HG02763 (cell line): ENCODE results near the gene RNU11.
"Not testable (repeated sequence)": the region's sequence is repeated elsewhere in the genome, so short reads cannot be mapped to it uniquely, and the experiment has no call there.

Experiments used
- ATAC-seq: cut with Tn5 transposase; IDR thresholded peaks from one replicate; pipeline ENCODE4 v1.9.1; 2021; ENCODE audit warnings: mild to moderate bottlenecking, moderate library complexity; ENCODE audit not compliant: unreplicated experiment

Gene RNU11

DNA sequence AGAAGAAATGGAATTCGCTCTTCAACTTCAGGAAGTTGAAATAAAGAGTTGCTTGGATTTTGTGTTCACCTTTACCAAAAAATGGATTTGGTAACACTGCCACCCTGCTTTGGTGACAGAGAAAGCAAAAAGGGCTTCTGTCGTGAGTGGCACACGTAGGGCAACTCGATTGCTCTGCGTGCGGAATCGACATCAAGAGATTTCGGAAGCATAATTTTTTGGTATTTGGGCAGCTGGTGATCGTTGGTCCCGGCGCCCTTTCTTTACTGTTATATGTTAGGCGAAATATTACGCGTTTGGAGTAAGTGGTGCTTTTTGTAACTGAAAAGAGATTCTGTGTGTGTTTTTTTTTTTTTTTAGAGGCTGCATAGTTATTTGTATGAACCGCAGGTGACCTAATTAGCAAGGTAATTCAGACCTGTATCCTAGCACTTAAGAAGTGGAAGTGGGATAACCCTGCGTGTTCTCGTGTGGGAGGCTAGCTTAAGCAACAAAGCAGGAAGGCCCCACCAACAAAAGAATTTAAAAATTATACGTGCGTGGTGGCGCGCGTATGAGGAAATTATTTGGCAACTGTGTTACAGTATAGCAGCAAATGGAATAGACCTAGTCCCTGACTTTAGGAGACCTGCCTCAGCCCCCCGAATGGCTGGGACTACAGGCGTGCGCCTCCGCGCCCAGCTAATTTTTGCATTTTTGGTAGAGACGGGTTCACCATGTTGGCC is at the start of gene RNU11:
Gene RNU11 (plus strand): TSS at position 127 of the 725 bp plus-strand sequence.
- peak; percentile 65 for ATAC-seq

DNA sequence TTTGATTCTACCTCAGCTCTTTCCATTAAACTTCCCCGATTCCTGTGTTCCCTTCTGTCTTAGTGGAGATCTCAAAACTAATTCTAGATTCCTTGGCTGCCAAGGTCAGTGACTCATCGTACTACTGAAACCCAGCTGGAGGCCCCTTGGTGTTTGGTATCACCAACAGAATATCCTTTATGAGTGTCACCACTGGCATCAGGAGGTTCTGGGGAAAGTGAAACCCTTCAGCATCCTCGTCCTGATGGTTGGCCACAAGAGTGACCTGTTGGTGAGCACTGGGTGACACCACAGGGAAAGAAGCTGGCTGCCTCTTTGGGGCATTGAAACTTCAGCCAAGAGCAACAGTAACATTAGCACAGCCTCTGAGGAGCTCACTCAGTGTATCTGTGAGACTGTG is 46.7 kb upstream of the RNU11 start:
- no peak for ATAC-seq

DNA sequence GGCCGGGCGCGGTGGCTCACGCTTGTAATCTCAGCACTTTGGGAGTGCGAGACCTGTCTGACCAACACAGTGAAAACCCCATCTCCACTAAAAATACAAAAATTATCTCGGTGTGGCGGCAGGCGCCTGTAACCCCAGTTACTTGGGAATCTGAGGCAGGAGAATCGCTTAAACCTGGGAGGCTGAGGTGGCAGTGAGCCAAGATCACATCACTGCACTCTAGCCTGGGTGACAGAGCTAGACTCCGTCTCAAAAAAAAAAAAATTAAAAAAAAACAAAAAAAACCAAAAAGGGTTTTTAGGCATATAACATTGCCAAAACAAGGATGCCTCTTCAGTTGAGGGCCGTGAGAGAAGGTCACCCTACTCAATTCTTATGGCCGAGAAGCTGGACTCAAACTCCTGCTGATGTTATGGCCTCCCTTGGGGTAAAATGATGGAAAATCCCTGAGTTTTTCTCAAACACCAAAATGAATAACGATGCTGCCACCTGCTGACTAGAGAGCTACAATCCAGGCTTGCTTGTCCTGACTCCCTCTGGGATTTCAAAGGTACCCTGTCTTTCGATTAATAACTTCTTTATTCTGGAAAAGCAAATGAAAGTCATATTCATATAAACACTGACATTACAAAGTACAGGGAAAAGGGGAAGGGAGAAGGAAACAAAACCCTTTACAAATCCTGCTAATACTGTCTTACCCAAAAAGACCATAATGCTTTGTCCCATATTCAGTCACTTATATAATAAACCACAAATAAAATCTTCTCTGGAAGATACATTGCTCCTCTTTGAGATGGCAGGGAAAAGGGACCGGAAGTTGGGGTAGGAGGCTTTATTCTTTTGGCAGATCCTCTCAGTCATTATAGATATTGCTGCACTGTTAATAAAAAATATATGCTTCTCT is 45.6 kb upstream of the RNU11 start:
- no peak for ATAC-seq

DNA sequence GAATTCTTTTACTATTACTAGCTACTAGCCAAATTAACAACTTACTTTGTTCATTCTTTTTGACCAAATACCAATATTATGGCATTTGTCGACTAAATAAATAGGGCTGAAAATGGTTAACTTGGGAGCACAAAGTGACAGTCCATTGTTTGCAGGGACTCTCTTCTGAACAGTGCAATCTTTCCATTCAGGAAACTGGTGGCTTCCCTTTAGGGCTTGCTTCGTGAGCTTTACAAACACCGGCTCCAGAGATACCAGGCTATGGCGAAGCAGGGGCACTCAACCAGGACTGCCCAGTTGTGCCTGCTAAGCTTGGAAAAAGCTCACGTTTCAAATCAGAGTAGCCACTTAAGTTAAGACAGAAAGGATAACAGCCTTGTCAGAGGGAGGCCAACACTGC is 44.0 kb upstream of the RNU11 start:
- ATAC-seq, result no peak

DNA sequence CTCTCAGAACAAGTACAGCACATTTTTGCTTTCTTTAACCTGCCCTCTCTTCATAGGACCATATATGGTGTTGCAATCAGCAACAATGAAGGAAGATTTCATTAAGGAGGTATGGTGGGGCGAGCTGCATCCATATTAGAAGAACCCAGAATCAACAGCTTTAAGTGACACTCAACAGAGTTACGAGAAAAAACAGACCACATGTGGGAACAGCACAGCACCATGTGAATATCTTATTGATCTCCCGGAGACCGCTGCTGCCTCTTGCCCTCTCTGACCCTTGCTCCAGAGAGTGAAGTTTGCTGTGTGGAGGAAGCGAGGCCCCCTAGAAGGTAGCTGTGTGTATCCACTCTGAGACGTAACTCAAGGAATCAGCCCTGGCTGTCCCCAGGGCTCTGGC is 43.4 kb upstream of the RNU11 start:
- no peak for ATAC-seq

DNA sequence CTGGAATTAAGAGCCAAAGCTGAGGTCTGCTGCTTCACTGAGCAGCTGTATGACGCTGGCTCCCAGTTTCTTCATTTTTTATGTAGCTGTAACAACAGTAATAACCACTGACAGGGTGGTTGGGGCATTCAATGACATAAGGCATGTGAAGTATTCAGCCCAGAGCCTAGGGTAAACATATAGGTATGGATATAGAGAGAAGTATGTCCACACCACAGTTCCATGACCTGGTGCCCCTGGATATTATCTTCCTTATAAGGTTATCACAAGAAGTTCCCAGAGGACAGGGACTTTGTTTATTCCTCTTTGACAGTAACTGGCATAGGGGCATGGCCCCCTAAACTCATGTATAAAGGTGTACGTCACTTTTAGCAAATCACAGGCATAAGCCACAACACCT is 41.6 kb upstream of the RNU11 start:
- ATAC-seq, result no peak

DNA sequence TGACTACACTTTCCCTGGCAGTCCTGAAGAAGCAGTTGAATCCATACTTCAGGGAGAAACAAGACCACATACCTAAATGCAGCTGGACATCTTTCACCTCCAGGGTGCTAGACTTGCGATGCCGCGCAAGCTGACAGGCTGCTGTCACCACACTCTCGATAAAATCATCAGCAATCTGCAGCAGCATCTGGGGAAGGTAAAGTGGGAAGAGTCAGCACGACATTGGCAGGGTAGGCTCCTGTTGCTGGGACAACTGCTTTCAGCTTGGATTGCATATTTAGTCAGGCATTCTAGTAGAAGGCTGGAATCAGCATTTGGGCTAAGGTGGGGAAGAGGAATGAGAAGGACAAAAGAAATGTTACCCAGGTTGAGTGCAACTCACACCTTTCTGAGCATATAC is 35.2 kb upstream of the RNU11 start:
- no peak for ATAC-seq

DNA sequence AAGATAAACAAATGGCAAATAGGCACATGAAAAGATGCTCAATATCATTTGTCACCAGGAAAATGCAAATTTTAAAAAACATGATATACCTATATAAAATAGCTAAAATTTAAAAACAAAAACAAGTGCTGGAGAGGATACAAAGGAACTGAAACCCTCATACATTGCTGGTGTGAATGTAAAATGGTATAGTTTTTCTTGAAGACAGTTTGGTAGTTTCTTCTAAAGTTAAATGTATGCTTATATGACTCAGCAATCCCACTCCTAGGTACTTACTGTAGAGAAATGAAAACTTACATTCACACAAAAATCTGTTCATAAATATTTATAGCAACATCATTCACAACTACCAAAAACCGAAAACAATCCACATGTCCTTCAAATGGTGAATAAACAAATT is 16.7 kb upstream of the RNU11 start:
- no peak for ATAC-seq

DNA sequence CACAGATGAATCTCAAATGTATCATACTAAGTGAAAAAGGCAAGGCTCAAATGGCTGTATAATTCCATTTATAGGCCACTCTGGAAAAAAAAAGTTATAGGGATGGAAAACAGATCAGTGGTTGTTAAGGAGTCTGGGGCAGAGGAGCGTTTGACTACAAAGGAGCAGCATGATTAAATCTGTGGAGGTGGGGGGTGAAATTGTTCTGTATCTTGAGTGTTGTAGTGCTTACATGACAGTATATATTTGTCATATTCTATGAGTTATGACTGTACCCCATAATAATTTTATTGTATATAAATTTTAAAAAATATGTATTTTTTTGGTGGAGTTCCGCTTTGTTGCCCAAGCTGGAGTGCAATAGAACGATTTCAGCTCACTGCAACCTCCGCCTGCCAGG is 15.8 kb upstream of the RNU11 start:
- no peak for ATAC-seq

DNA sequence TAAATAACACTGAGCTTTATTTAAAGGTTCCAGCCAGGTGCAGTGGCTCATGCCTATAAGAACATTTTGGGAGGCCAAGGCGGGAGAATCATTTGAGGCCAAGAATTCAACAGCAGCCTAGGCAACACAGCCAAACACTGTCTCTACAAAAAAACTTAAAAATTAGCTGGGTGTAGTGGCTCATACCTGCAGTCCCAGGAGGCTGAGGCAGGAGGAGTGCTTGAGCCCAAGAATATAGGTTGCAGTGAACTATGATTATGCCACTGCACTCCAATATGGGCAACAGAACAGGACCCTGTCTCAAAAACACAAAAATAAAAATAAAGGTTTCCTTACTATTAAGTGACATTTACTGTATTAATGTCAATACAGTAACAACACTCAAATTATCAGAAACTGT is 7.6 kb upstream of the RNU11 start:
- no peak for ATAC-seq

DNA sequence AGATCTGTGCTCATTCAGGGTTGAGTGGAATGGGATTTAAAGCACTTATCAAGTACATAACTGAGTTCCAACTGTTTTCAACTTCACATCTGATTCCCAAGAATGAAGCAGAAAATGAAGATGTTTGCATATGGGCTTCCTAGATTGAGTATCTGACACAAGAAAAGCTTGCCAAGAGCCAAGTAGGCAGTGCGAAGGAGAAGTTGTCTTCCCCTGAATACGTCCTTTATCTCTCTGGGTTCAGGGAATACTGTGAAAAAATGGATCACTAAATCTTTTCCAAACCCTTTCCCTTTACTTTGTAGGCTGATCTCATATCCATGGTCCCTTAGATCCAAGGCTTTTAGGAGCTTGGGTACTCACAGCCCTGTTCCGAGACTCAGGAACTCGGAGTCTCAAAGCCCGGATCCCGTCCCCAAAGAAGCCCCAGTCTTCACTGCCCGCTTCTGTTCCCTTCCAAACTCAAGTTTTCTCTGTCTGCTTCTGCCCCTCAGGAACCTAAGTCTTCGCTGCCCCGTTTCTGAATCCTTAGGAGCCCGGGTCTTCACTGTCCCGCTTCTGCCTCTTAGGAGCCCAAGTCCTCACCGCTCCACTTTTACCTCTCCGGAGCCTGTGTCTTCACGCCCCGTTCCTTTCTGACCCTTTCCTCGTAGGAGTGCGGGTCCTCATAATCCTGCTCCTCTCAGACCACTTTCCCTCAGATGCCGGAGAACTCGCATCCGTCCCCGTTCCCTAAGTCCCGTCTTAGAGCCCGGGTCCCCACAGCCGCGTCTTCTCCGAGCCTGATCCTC is 6.1 kb upstream of the RNU11 start:
- ATAC-seq, result no peak

DNA sequence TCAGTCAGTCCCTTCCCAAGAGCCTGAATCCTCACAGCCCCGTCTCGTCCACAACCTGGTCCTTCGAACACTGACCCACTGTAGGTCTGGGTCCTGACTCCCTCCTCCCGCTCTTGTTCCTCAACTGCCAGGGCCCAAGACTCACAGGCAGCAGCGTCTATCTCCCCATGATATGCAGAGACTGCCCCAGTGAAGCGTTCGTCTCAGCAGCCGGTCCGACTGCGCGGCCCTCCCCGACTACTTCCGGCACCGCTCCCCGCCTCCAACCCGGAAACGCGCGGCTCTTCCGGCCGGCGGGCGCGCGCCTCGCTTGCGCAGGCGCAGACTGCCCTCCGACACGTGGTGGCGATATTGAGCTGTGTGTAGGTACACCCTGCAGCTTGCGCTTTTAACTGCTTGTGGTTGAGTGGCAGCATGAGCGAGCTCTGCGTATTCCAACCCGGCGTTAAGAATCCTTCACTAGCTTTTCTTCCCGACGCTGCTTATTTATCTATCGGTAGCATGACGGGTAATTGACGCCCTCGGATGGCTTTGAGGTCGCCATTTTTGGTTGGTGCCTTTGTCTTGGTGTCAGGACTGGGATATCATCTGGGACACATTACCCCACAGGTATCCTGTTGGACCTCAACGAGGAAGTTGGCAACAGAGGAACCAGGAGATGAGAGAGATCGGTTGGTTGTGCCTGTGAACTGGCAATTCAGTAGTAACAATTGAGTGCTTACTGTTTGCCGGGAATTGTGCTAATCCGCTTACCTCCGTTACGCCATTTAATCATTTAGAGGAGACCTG is 5.4 kb upstream of the RNU11 start, which contains the start of gene TAF12:
Gene TAF12 (minus strand): TSS at position 221 of the 789 bp plus-strand sequence. CDS start 20,986 bp downstream, outside the sequence.
- ATAC-seq, result peak; percentile 85

DNA sequence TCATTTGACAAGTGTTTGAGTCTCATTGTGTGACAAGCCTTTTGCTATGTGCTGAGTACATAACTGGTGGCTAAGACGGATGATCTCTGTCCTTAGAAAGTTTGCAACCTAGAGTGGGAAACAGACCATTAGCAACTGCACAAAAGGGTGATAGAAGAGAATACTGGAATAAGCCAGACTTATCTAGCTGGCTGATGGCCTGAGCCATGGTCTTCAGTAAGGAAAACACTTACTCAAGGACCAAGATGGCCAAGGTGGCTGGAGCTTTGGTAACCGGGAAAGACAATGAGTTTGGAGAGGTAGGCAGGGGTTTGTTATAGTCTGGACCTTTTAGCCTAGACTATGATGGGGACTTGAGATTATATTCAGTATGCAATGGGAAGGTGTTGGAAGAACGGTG is 3.9 kb upstream of the RNU11 start:
- no peak for ATAC-seq

DNA sequence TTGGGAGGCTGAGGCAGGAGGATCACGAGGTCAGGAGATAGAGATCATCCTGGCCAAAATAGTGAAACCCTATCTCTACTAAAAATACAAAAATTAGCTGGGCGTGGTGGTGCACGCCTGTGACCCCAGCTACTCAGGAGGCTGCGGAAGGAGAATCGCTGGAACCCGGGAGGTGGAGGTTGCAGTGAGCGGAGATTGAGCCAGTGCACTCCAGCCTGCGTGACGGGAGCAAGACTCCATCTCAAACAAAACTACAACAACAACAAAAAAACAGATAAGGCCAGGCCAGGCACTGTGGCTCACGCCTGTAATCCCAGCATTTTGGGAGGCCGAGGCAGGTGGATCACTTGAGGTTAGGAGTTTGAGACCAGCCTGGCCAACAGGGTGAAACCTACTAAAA is 3.0 kb upstream of the RNU11 start:
- not testable (repeated sequence) for ATAC-seq

DNA sequence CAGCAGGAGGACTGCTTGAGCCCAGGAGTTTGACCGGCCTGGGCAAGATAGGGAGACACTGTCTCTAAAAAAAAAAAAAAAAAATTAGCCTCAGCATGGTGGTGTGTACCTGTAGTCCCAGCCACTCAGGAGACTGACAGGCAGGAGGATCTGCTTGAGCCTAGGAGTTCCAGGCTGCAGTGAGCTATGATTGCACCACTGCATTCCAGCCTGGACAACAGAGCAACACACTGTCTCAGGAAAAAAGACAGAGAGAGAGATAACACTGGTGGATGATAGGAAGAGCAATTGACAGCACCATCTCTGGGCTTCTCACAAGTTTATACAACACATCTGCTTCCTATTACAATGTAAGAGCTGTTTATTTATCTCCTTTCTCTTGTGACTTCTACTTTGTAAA is 2.4 kb upstream of the RNU11 start:
- ATAC-seq, result no peak

DNA sequence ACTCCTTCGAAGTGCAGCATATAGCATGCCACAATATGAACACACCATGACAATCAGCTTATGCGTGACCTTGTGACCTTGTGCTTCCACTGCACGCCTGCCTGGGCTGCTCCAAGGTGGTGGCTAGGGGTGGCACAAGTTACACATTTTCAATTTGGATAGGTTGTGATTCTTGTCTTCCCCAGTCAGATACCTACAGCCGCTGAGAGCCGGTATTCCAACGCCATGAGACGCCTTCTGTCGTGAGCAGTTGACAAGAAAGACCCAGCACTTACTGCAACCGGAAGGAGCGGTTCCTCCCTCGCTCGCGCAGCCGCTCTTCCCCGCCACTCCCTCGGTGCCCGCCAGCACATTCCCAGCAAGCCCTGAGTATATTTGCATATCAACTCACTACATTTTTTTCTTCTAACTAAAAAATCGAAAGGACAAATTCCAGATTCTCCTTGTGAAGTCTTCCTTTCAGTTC is 359 bp upstream of the RNU11 start:
- peak; percentile 73 for ATAC-seq

DNA sequence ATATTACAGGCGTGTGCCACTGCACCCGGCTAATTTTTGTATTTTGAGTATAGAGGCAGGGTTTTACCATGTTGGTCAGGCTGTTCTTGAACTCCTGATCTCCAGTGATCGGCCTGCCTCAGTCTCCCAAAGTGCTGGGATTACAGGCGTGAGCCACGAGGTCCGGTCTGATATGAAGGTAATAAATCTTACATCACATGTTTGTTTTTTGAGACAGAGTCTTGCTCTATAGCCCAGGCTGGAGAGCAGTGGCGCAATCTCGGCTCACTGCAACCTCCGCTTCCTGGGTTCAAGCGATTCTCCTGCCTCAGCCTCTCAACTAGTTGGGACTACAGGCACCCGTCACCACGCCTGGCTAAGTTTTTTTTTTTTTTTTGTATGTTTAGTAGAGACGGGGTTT is 4.7 kb downstream of the RNU11 start:
- ATAC-seq, result not testable (repeated sequence)

DNA sequence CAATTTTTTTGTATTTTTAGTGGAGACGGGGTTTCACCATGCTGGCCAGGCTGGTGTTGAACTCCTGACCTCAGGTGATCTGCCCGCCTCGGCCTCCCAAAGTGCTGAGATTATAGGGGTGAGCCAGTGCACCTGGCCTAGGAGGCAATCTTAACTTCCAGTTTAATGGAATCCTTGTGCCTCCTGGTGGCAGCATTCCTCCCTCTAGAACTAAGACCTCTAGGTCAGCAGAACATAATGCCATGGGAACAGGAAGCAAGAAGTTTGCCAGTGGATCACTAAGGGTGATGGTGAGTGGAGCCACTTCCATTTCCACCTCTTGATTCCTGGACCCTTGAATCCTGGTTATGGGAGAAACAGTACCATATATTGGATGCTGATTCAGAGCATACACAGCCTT is 5.5 kb downstream of the RNU11 start:
- ATAC-seq, result not testable (repeated sequence)

DNA sequence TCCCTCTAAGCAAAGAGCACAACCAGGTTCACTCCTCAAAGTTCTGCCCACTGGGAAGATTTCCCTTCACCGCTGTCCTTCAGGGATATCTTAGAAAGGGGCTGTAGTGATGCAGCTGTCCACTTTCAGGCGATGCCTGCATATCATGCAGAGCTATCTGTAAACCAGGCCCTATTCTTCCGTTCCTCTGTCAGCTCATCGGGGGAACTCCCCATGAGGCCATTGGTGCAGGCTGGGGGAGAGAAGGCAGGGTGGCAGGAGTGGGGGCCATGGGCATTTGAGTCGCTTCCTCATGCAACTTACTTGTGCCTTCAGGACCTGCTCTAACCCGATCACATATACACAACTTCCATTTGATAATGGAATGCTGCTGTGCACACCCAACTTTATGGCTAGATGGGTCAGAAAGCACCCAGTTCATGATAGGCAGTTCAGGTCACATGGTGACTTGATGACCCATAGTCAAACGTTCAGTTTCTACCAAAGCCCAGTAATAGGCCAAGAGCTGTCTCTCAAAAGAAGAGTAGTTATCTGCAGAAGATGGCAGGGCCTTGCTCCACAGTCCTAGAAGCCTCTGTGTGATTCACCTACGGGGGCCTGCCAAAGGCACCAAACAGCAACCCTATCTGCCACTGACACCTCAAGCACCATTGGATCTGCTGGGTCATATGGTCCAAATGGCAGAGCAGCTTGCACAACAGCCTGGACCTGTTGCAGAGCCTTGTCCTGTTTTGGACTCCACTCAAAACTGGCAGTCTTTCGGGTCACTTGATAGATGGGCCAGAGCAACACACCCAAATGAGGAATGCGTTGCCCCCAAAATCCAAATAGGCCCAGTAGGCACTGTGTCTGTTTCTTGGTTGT is 7.3 kb downstream of the RNU11 start:
- not testable (repeated sequence) for ATAC-seq
